Upper lobe of right lung (tissue), 1 donor: Measurements from ENCODE around the gene CPA3. TPM values are rescaled to one million over a fixed set of nuclear protein-coding genes. Genes with fewer than 3 reads are reported as not detected.

ENCODE experiments used
- ATAC-seq: fragments of 200-7000 bp; cut with Tn5 transposase; one replicate; pipeline ENCODE4 v1.9.1; 2020; ENCODE audit warnings: mild to moderate bottlenecking, moderate library complexity
- DNase-seq: peaks from one replicate; pipeline ENCODE4 v3.0.0-alpha.2; 2020
- H3K27ac ChIP-seq: fragments of 200-600 bp; one replicate; pipeline ENCODE4 v1.8.0; 2022
- H3K27me3 ChIP-seq: fragments of 200-600 bp; one replicate; pipeline ENCODE4 v1.8.0; 2022; ENCODE audit warnings: mild to moderate bottlenecking
- H3K36me3 ChIP-seq: fragments of 200-600 bp; one replicate; pipeline ENCODE4 v1.8.0; 2022
- H3K4me1 ChIP-seq: fragments of 200-600 bp; one replicate; pipeline ENCODE4 v1.8.0; 2022
- H3K4me3 ChIP-seq: fragments of 200-600 bp; one replicate; pipeline ENCODE4 v1.8.0; 2022; ENCODE audit warnings: mild to moderate bottlenecking
- H3K9me3 ChIP-seq: fragments of 200-600 bp; one replicate; pipeline ENCODE4 v1.8.0; 2022
- intact Hi-C: fragments of 100-400 bp; cut with DNase I; formaldehyde crosslinking; loops from one replicate; pipeline ENCODE4 v1.11.0; 2022
- total RNA-seq: library from RNA; stranded (reverse); fragmentation: NEBNext Ultra II Directional; extraction: Animal tissue kit (Norgen Biotek cat#: 25700); gene quantifications from one replicate; pipeline ENCODE4 v1.2.1, GENCODE V29; 2021
- TF ChIP-seq, protein P1 (sequence below): fragments of 200-600 bp; IDR thresholded peaks from one replicate; pipeline ENCODE4 v1.8.0; 2022; ENCODE audit warnings: antibody characterized with exemption
- donor health status: DM: no; HTN: yes; CAD: no; lungs with severe emphysema.

The CPA3 gene
- total RNA-seq, 1 donor from 2014 or later: 53.1 TPM

DNA sequence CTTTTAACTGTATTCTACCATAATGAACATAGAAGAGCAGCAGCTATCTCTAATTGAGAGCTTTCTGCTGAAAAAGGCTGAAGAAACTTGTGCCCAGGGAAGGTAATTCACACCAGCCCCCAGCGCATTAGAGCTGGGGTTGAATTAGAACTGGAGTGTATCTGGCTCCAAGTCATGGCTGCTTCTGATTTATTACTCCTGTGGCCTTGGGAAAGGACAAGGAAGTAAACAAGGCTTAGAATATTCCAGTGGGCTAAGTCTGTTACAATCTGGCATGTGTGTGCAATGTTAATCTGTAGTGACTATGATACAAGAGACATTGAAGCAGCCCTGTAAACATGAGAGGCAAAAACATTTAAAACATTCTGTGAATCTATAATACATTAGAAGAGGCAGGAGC is 18.1 kb downstream of the CPA3 start:
- intact Hi-C loops: no loop called here
- no peaks in the 10 kb centered on the region for H3K36me3 ChIP-seq

DNA sequence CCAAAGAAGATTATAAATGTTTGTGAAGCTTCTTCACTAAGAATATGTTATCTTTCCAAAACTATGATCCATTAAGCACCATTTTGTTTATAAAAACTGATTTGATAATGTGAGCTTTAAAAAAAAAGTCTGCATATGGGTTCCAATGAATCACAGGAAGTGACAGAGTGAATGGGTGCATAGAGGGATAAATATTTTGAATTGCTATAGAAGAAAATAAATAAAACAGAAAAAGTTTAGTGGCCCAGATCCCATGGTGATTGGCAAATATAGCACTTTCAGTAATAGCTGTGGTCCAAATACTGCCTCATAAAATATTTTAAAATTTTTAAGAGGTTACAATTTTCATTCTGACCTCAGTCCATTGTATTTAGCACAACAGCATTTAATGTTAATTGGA is 19.2 kb downstream of the CPA3 start:
- ATAC-seq (no peak), DNase-seq (no peak)
- no peak overlapping the region for H3K4me3 ChIP-seq
- TF ChIP-seq, protein P1, sequence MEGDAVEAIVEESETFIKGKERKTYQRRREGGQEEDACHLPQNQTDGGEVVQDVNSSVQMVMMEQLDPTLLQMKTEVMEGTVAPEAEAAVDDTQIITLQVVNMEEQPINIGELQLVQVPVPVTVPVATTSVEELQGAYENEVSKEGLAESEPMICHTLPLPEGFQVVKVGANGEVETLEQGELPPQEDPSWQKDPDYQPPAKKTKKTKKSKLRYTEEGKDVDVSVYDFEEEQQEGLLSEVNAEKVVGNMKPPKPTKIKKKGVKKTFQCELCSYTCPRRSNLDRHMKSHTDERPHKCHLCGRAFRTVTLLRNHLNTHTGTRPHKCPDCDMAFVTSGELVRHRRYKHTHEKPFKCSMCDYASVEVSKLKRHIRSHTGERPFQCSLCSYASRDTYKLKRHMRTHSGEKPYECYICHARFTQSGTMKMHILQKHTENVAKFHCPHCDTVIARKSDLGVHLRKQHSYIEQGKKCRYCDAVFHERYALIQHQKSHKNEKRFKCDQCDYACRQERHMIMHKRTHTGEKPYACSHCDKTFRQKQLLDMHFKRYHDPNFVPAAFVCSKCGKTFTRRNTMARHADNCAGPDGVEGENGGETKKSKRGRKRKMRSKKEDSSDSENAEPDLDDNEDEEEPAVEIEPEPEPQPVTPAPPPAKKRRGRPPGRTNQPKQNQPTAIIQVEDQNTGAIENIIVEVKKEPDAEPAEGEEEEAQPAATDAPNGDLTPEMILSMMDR: no peak
- H3K27me3 ChIP-seq: no peaks in the 10 kb centered on the region
- H3K36me3 ChIP-seq: no peaks in the 10 kb centered on the region
- no peaks in the 10 kb centered on the region for H3K4me1 ChIP-seq
- no peaks in the 10 kb centered on the region for H3K9me3 ChIP-seq
- intact Hi-C loops: no loop called here
- no peak overlapping the region for H3K27ac ChIP-seq

More for the DNA sequence above, 18.1 kb downstream of the CPA3 start:
- ATAC-seq (no peak), DNase-seq (no peak)
- H3K27me3 ChIP-seq: no peaks in the 10 kb centered on the region
- no peak overlapping the region for H3K27ac ChIP-seq
- H3K4me1 ChIP-seq: no peaks in the 10 kb centered on the region
- H3K4me3 ChIP-seq: no peak overlapping the region
- TF ChIP-seq, protein P1: no peak
- no peaks in the 10 kb centered on the region for H3K9me3 ChIP-seq

GRCh38 chr3:148889828-148890227 is 24.7 kb downstream of the CPA3 start:
- TF ChIP-seq, protein P1: no peak
- Histone ChIP-seq H3K27ac (no peak overlapping the region), H3K27me3 (no peaks in the 10 kb centered on the region), H3K9me3 (no peaks in the 10 kb centered on the region), H3K4me3 (no peak overlapping the region), H3K36me3 (no peaks in the 10 kb centered on the region), H3K4me1 (no peaks in the 10 kb centered on the region)
- intact Hi-C loops: no loop called here
- ATAC-seq (no peak), DNase-seq (no peak)

DNA sequence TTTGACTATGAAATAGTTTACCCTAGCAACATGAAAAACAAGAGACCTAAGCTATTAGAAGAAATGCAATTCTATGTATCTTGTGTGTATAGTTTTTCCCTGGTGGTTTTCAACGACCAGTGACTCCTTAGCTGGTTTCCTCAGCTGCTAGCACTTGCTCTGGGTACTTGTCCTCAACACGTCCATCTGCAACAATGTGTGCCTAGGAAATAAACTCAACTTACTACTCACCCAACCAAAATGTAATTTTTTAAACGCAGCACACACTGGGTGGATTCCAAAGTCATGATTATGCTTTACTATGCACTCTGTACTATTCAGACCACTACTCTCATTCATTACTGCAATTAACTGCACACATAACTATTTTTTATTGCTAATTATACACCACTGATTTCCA is 31.0 kb downstream of the CPA3 start:
- TF ChIP-seq, protein P1: no peak
- Histone ChIP-seq H3K4me1 (no peaks in the 10 kb centered on the region), H3K27ac (no peak overlapping the region), H3K36me3 (no peaks in the 10 kb centered on the region), H3K27me3 (no peaks in the 10 kb centered on the region), H3K9me3 (no peaks in the 10 kb centered on the region), H3K4me3 (no peak overlapping the region)
- DNase-seq (no peak), ATAC-seq (no peak)
- intact Hi-C loops: no loop called here

DNA sequence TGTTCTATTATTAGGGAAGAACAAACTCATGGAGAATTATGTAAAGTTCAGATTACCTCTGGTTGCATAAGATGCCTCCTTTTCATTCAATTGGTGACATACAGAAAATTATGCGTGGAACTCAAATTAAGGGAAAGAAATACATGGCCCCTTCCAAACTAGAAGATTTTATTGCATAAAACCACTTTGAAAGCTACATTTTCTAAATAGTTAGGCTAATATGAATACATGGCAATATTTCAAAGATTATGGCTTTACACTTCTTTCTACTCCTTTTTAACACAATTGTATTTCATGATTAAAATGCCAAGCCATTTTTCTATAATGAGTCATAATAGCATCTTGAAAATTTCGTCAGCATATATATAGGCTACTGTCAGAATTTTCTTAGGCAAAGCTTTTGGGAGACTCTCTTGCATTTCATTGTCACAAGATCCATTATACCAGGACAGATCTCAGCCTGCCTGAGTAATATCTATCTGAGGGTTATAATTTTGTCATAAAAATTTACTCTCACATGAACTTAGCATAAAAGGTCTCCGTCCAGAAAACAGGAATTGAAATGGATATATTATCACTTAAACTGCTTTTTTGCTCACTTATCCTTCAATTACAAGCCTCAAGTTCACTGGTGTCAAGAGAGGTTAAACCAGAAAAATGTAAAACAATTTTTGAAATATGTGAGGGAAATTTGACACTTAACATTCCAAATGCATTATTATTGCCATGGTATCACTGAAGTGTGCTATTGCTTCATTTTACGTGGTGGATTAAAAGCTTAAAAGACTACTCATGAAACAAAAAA is 37.1 kb downstream of the CPA3 start:
- intact Hi-C loops: no loop called here

More for the DNA sequence above, 37.1 kb downstream of the CPA3 start:
- no peaks in the 10 kb centered on the region for H3K4me1 ChIP-seq
- H3K27ac ChIP-seq: no peak overlapping the region
- no peaks in the 10 kb centered on the region for H3K36me3 ChIP-seq
- no peaks in the 10 kb centered on the region for H3K9me3 ChIP-seq
- DNase-seq (no peak), ATAC-seq (no peak)
- no peaks in the 10 kb centered on the region for H3K27me3 ChIP-seq
- TF ChIP-seq, protein P1: no peak
- no peak overlapping the region for H3K4me3 ChIP-seq
